ENCODE data around the gene ANKLE1. TPM values are rescaled to one million over a fixed set of nuclear protein-coding genes. Genes with fewer than 3 reads are reported as not detected.

ANKLE1 gene
- total RNA-seq, 1 experiment from 2014 or later, result 0.60 TPM

DNA sequence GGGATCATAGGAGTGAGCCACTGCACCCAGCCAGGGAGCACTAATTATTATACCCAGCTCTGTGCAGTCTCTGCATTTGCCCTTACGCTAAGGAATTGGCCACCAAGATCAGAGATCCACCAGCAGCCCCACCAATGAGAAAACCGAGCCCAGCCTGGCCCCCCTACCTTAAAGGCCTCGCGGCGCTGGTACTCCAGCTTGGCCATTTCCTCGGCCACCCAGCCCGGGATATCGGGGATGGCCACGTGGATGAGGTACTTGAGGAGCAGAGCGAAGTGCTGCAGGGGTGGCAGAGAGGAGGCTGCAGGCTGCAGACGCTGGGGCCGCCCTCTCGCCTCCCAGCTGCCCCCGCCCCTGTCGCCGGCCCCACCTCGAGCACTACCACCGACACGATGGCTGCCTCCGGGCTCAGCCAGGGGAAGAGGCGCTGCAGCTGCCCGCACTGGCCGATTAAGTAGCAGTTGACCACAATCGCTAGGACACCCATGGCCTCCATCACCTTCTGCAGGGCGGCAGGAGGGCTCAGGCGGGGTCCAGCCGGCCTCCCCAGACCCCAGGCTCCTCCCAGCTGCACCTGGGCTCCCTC, 45.5 kb downstream of the ANKLE1 start:
- DNase-seq (ENCODE audit: low spot score), result no peak

- DNase-seq (ENCODE audit: low spot score), result no peak
Observed at GRCh38 chr19:17327654-17328516, 46.2 kb downstream of the ANKLE1 start.

GRCh38 chr19:17328517-17329365, 47.0 kb downstream of the ANKLE1 start:
- DNase-seq (ENCODE audit: low spot score), result no peak

GRCh38 chr19:17329366-17330261, 47.9 kb downstream of the ANKLE1 start:
- DNase-seq (ENCODE audit: low spot score), result no peak

DNA sequence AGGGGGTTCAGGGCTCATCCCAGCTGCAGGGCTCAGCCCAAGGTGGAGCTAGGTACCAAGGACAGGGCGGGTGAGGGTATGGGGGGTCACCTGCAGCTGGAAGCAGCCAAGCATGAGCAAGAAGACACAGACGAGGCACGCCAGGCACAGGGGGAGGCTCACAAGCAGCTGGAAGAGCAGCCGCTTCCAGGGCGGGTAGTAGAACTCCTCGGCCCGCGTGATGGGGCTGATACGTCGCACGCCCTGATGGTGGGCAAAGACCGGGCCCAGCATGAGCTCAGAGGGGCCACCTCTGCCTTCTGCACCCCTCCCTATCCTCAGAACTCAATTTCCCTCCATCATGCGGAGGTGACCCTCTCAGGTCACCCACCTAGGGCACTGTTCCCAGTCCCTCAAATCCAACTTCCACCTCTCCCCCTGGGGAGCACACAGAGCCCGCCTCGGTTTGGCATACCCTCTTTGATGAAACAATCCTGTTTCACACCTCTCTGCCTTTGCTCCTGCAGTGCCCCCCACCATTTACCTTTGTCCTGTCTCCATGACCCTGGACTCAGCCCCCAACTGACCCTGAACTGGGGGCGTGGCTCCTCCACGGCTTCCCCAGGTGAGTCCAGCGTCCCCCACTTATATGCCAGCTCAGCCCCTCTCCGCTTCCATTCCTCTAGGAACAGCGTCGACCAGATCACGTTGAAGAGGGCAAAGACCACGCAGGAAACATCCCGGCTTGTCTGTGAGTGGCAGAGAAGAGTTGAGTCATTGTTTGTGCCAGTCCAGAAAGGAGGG, 48.8 kb downstream of the ANKLE1 start:
- DNase-seq (ENCODE audit: low spot score), result no peak

GRCh38 chr19:17331045-17331558, 49.4 kb downstream of the ANKLE1 start:
- no peak for DNase-seq (ENCODE audit: low spot score)

GRCh38 chr19:17332360-17332676, 50.6 kb downstream of the ANKLE1 start:
- no peak for DNase-seq (ENCODE audit: low spot score)

DNA sequence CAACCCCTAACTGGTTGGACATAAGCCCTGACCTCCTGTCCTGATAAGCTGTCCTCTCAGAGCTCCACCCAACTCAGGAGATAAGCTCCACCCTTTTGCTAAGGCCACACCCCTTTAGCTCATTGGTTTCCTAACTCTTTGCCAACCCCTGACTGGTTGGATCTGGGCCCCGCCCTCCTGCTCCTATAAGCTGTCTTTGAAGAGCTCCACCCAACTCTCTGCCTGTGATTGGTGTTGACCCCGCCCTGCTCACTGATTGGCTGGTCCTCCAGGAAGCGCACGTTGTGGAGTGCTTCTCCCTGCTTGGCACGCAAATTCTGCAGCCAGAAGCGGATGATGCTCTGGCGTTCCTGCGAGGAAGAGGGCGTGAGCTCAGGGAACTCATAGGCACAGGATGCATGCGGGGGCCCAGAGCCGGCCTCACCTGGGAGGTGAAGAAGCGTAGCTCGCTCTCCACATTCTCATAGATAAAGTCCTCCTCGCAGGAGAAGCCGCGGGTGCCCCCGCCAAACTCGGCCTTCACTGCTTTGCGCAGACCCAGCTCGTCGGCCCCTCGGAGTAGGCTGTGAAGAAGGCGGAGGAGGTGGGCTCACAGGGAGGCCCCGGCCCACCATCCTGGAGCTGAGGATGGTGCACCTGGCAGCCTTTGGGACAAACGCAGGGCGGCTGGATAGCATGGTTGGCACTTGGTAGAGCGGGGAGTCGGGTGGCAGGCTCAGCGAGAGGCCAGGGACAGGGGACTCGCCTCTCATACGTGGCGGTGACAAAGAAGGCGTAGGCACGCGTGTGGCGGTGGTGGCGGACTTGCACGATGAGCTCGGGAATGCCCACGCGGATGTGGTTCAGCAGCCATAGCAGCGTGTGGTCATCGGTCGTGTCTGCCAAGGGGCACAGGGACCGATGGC, 51.2 kb downstream of the ANKLE1 start:
- DNase-seq (ENCODE audit: low spot score), result peak; percentile 84

- DNase-seq (ENCODE audit: low spot score), result peak; percentile 89
Observed at GRCh38 chr19:17333611-17334413, 52.1 kb downstream of the ANKLE1 start.

- peak; percentile 97 for DNase-seq (ENCODE audit: low spot score)
Observed at GRCh38 chr19:17334414-17335409, 53.0 kb downstream of the ANKLE1 start, which contains the start of gene ANO8. Gene ANO8 (minus strand): TSS chr19:17334855. CDS start chr19:17334670, 185 bp downstream.

DNA sequence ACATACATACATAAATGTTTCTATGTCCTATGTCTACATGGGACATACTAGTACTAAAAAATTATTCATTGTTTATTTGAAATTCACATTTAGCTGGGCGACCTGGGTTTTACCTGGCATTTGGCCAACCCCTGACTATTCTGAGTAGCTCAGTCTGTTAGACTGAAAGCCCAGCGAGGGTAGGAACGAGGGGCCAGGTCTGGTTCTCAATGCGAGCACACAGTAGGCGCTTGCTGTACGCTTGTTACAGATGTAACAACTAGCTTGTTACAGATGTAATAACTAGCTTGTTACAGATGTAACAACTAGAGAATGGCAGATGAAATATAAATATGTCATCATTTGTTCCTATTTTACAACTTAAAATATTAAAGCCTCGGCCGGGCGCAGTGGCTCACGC, 53.9 kb downstream of the ANKLE1 start:
- DNase-seq (ENCODE audit: low spot score), result no peak

Other genes starting within 250 kb of the ANKLE1 start
- gene HAUS8, start 206.4 kb upstream of the ANKLE1 start, total RNA-seq (2014; rRNA removed; shearing (Covaris generic)), result 22.2 and 26.7 TPM in 2 replicates
- gene MYO9B, start 206.1 kb upstream of the ANKLE1 start, total RNA-seq (2014; rRNA removed; shearing (Covaris generic)), result 37.6 and 43.8 TPM in 2 replicates
- 16.1 and 21.2 TPM in 2 replicates for gene USE1, start 66.5 kb upstream of the ANKLE1 start, total RNA-seq (2014; rRNA removed; shearing (Covaris generic))
- gene OCEL1, start 55.7 kb upstream of the ANKLE1 start, total RNA-seq (2014; rRNA removed; shearing (Covaris generic)), result 3.1 and 4.7 TPM in 2 replicates
- gene NR2F6, start 36.0 kb upstream of the ANKLE1 start, total RNA-seq (2014; rRNA removed; shearing (Covaris generic)), result 54.5 and 70.9 TPM in 2 replicates
- gene USHBP1, start 17.2 kb upstream of the ANKLE1 start, total RNA-seq (2014; rRNA removed; shearing (Covaris generic)), result not detected in 2 replicates
- 161 and 209 TPM in 2 replicates for gene BABAM1, start 14.5 kb upstream of the ANKLE1 start, total RNA-seq (2014; rRNA removed; shearing (Covaris generic))
- gene ABHD8, start 21.5 kb downstream of the ANKLE1 start, total RNA-seq (2014; rRNA removed; shearing (Covaris generic)), result 20.7 and 31.1 TPM in 2 replicates
- 79.1 and 183 TPM in 2 replicates for gene MRPL34, start 24.0 kb downstream of the ANKLE1 start, total RNA-seq (2014; rRNA removed; shearing (Covaris generic))
- 89.1 and 104 TPM in 2 replicates for gene DDA1, start 27.7 kb downstream of the ANKLE1 start, total RNA-seq (2014; rRNA removed; shearing (Covaris generic))
- gene ANO8, start 53.0 kb downstream of the ANKLE1 start, total RNA-seq (2014; rRNA removed; shearing (Covaris generic)), result 4.2 and 5.1 TPM in 2 replicates
- gene GTPBP3, start 55.7 kb downstream of the ANKLE1 start, total RNA-seq (2014; rRNA removed; shearing (Covaris generic)), result 21.5 and 24.0 TPM in 2 replicates
- gene PLVAP, start 95.4 kb downstream of the ANKLE1 start, total RNA-seq (2014; rRNA removed; shearing (Covaris generic)), result not detected in 2 replicates
- gene CCDC194, start 112.3 kb downstream of the ANKLE1 start, total RNA-seq (2014; rRNA removed; shearing (Covaris generic)), result not detected in 2 replicates
- gene BST2, start 123.7 kb downstream of the ANKLE1 start, total RNA-seq (2014; rRNA removed; shearing (Covaris generic)), result 0.29 and 1.7 TPM in 2 replicates
- 105 and 141 TPM in 2 replicates for gene MVB12A, start 138.1 kb downstream of the ANKLE1 start, total RNA-seq (2014; rRNA removed; shearing (Covaris generic))
- 0.07 TPM in 1 of 2 replicates, not detected in the other for gene TMEM221, start 166.8 kb downstream of the ANKLE1 start, total RNA-seq (2014; rRNA removed; shearing (Covaris generic))
- not detected in 2 replicates for gene NXNL1, start 179.0 kb downstream of the ANKLE1 start, total RNA-seq (2014; rRNA removed; shearing (Covaris generic))
- gene SLC27A1, start 188.6 kb downstream of the ANKLE1 start, total RNA-seq (2014; rRNA removed; shearing (Covaris generic)), result 14.9 and 16.7 TPM in 2 replicates
- gene PGLS, start 229.7 kb downstream of the ANKLE1 start, total RNA-seq (2014; rRNA removed; shearing (Covaris generic)), result 67.3 and 71.1 TPM in 2 replicates

All from A172 (cell line).